Heart left ventricle (tissue), 16 donors: Measurements from ENCODE around the gene SERPINB13. TPM values are rescaled to one million over a fixed set of nuclear protein-coding genes. Genes with fewer than 3 reads are reported as not detected.

Source experiments
- ATAC-seq, 4 donors: fragments of 200-7000 bp; cut with Tn5 transposase; one replicate each; pipeline ENCODE4 v1.9.1; 2020 to 2022; ENCODE audit warnings: moderate library complexity in 4 of 4, mild to moderate bottlenecking in 3 of 4, moderate number of reproducible peaks in 1 of 4
- DNase-seq, 5 donors: peaks; one replicate each; pipeline ENCODE4 v3.0.0-alpha.2; 2020
- H3K27ac ChIP-seq, 12 donors: fragments of 200-600 bp; sonication (generic) in 4 of 12; one replicate each; pipeline versions ENCODE4 v1.5.0 to v1.8.0; 2016 to 2022; ENCODE audit warnings: mild to moderate bottlenecking in 2 of 12
- H3K27me3 ChIP-seq, 9 donors: fragments of 200-600 bp; sonication (generic) in 2 of 9; one replicate each; pipeline versions ENCODE4 v1.5.1 to v1.8.0; 2016 to 2022; ENCODE audit warnings: mild to moderate bottlenecking in 3 of 9
- H3K36me3 ChIP-seq, 9 donors: fragments of 200-600 bp; sonication (generic) in 2 of 9; one replicate each; pipeline versions ENCODE4 v1.5.0 to v1.8.0; 2018 to 2022; ENCODE audit warnings: mild to moderate bottlenecking in 2 of 9
- H3K4me1 ChIP-seq, 12 donors: fragments of 200-600 bp; sonication (generic) in 4 of 12; one replicate each; pipeline versions ENCODE4 v1.5.0 to v1.8.0; 2016 to 2022; ENCODE audit warnings: mild to moderate bottlenecking in 3 of 12
- H3K4me3 ChIP-seq, 12 donors: fragments of 200-600 bp; sonication (generic) in 4 of 12; one replicate each; pipeline versions ENCODE4 v1.5.0 to v1.8.0; 2017 to 2022; ENCODE audit warnings: mild to moderate bottlenecking in 9 of 12, moderate library complexity in 4 of 12
- H3K9me3 ChIP-seq, 12 donors: fragments of 200-600 bp; sonication (generic) in 4 of 12; one replicate each; pipeline versions ENCODE4 v1.5.0 to v1.8.0; 2016 to 2022; ENCODE audit warnings: mild to moderate bottlenecking in 1 of 12
- CTCF ChIP-seq, 12 donors: fragments of 200-600 bp; sonication (generic) in 4 of 12; IDR thresholded peaks; one replicate each; pipeline versions ENCODE4 v1.5.0 to v1.8.0; 2018 to 2022; ENCODE audit warnings: antibody characterized with exemption in 12 of 12, mild to moderate bottlenecking in 5 of 12
- POLR2A ChIP-seq, 2 donors: fragments of 450-650 bp; IDR thresholded peaks; one replicate each; pipeline ENCODE4 v1.6.1; 2017; ENCODE audit warnings: antibody characterized with exemption in 2 of 2, mild to moderate bottlenecking in 2 of 2, moderate library complexity in 2 of 2
- WGBS, 4 donors: extraction: QIAGEN DNeasy Blood & Tissue Kit in 2 of 4; methylation state at CpG; one replicate each; pipeline versions ENCODE4 v1.1.5 to v1.1.7; 2013 to 2018; 5-methylcytosine and 5-hydroxymethylcytosine counted together
- intact Hi-C, 10 donors: fragments of 100-400 bp; cut with DNase I; formaldehyde crosslinking; loops; one replicate each; pipeline versions ENCODE4 v1.11.1 to v1.14.2; 2022
- polyA plus RNA-seq, 2 donors: library from polyadenylated mRNA; stranded (reverse); fragments of 200-250 nt; gene quantifications; one replicate each; pipeline ENCODE4 v1.2.3, GENCODE V29; 2013
- total RNA-seq, 9 donors: library from RNA; depleted of rRNA in 2 of 9; stranded (reverse); fragments of >200 nt in 2 of 9; fragmentation: NEBNext Ultra II Directional in 3 of 9; extraction: Animal tissue kit (Norgen Biotek cat#: 25700) in 3 of 9; gene quantifications; one replicate each; pipeline versions ENCODE4 v1.1.0 to v1.2.4, GENCODE V29; 2016 to 2023
- donor health status: ischemic (EF 13 %, LVEDD 7.1; RV severe dilation, severe dysfunction).
- donor health status: healthy with polysubstance abuse.
- donor health status: DM: no; HTN: yes; CAD: no.
- donor health status: DM: no; HTN: no; CAD: no.
- donor health status: ischemic (EF 25% LVEDD 6.9; RV normal size, moderate dysfunction).
- donor health status: ischemic (EF 25% LVEDD 5.7; RV mildly dilated, moderate dysfunction).
- donor health status: healthy.
- donor health status: DM: yes; HTN: yes; CAD: no.
- donor health status: ischemic (EF 35%, LVEDD 5.7; RV mildly dilated, moderate dysfunction).
- donor health status: nonischemic (EF 11% LVEDD 7.7; RV severe dilation, severe dysfunction).
- donor health status: DM: yes; HTN: yes; CAD: no.
- donor health status: PGD.
- donor health status: ischemic (EF 29% LVEDD 5.4; RV normal size, mild dysfunction).
- donor health status: nonischemic (EF 23%, LVEDD 6.1; RV moderate dilation, normal function).

SERPINB13 gene
- total and polyA plus RNA-seq, 11 donors: not detected

GRCh38 chr18:63545000-63545399 is 42.1 kb upstream of the SERPINB13 start:
- DNase-seq (no peak), ATAC-seq (no peak)
- H3K4me1 ChIP-seq: no peaks in the 10 kb centered on the region
- H3K27ac ChIP-seq: no peak overlapping the region
- no peaks in the 10 kb centered on the region for H3K9me3 ChIP-seq
- TF ChIP-seq POLR2A (IDR thresholded peaks at IDR 0.05) (no peak), CTCF (IDR thresholded peaks at IDR 0.05) (no peak)
- H3K27me3 ChIP-seq: no peaks in the 10 kb centered on the region
- WGBS, 4 donors: 82 to 88% (median 83%) methylated on average over 3 of the region's 3 CpGs
- intact Hi-C loops: no loop called here
- no peaks in the 10 kb centered on the region for H3K36me3 ChIP-seq
- H3K4me3 ChIP-seq: no peak overlapping the region

DNA sequence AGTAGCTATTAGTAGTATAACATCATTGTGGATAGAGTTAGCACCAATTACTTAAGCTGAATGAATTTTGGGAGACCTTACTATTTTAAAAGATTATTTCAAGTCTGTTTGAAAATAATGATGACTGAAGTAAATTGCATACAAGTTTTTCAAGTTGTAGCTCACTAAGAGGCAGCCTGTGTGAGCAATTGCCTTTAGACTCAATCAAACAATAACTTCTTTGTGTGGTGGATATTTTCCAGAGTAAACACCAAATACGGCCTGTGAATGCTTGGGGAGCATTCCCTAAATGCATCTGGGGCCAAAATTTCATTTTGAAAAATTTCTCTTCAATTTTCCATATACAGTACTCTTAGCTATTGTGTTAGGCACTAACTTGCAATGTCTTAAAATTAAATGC is 37.1 kb upstream of the SERPINB13 start:
- Histone ChIP-seq H3K27me3 (no peaks in the 10 kb centered on the region), H3K36me3 (no peaks in the 10 kb centered on the region), H3K4me3 (no peak overlapping the region), H3K27ac (no peak overlapping the region), H3K4me1 (peaks cover 0 to 13% (median 7%) of the 10 kb centered on the region in 12 donors), H3K9me3 (no peaks in the 10 kb centered on the region)
- TF ChIP-seq POLR2A (IDR thresholded peaks at IDR 0.05) (no peak), CTCF (IDR thresholded peaks at IDR 0.05) (no peak)
- WGBS, 4 donors: 59 to 69% (median 68%) methylated on average over 1 of the region's 1 CpG
- DNase-seq (no peak), ATAC-seq (no peak)
- intact Hi-C loops: no loop called here

DNA sequence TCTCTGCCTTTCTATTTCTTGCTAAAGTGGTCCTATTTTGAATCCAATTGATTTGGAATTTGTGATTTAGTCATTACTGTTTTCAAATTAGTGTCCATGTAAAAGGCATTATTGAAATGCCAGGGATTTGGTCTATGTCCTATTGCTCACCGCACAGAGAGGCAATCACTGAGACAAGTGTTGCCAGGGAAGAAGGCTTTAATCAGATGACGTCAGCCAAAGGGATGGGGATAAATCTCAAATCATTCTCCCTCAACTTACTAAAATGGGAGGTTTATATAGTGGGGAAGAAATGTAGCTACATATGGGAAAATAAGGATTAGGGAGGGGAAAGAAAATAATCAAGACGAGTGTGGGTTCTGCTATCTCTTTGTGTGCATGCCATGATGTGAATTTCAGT is 35.4 kb upstream of the SERPINB13 start:
- Histone ChIP-seq H3K27ac (no peak overlapping the region), H3K9me3 (no peaks in the 10 kb centered on the region), H3K4me3 (no peak overlapping the region), H3K4me1 (peaks cover 0 to 13% (median 7%) of the 10 kb centered on the region in 12 donors), H3K27me3 (no peaks in the 10 kb centered on the region), H3K36me3 (no peaks in the 10 kb centered on the region)
- WGBS, 4 donors: 70 to 90% (median 85%) methylated on average over 3 of the region's 3 CpGs
- TF ChIP-seq CTCF (IDR thresholded peaks at IDR 0.05): no peak
- no peak for TF ChIP-seq POLR2A (IDR thresholded peaks at IDR 0.05)
- DNase-seq (no peak), ATAC-seq (no peak)
- intact Hi-C loops: no loop called here

- intact Hi-C loops: no loop called here
- WGBS, 4 donors: 81 to 96% (median 84%) methylated on average over 2 of the region's 2 CpGs
- no peak for DNase-seq
- Histone ChIP-seq H3K27ac (no peak overlapping the region), H3K4me3 (no peak overlapping the region), H3K9me3 (no peaks in the 10 kb centered on the region), H3K4me1 (peaks cover 0 to 13% (median 7%) of the 10 kb centered on the region in 12 donors), H3K36me3 (no peaks in the 10 kb centered on the region), H3K27me3 (no peaks in the 10 kb centered on the region)
- no peak for ATAC-seq
- no peak for TF ChIP-seq CTCF (IDR thresholded peaks at IDR 0.05)
- TF ChIP-seq POLR2A (IDR thresholded peaks at IDR 0.05): no peak
These were observed 34.6 kb upstream of the SERPINB13 start for GRCh38 chr18:63552581-63552980.
